ENCODE measurements around the gene P2RX4. TPM values are rescaled to one million over a fixed set of nuclear protein-coding genes. Genes with fewer than 3 reads are reported as not detected.

The P2RX4 gene
- total RNA-seq, 1 experiment from 2014 or later, result 17.1 TPM

GRCh38 chr12:121189131-121189530 lies 20.8 kb upstream of the P2RX4 start:
- Histone ChIP-seq H3K9me3 (ENCODE audit: control insufficient read depth in 1 of 2, insufficient read depth in 1 of 2, low read depth in 1 of 2, low read length in 2 of 2) (no peaks in the 10 kb centered on the region), H3K79me2 (ENCODE audit: insufficient read depth, low read length) (no peaks in the 10 kb centered on the region), H3K4me3 (replicated peaks in 1 of 2; ENCODE audit: low read depth in 1 of 2, low read length in 2 of 2) (no peak overlapping the region), H3K27ac (ENCODE audit: low read depth, low read length) (no peak overlapping the region), H4K20me1 (ENCODE audit: insufficient read depth) (no peaks in the 10 kb centered on the region), H2AFZ (ENCODE audit: low read depth, low read length, poor library complexity, severe bottlenecking) (no peak overlapping the region), H3K9me2 (ENCODE audit: insufficient read depth) (no peaks in the 10 kb centered on the region), H3K36me3 (ENCODE audit: control insufficient read depth in 1 of 2, insufficient read depth in 2 of 2, low read length in 2 of 2) (no peaks in the 10 kb centered on the region), H3K9ac (ENCODE audit: low read length) (no peak overlapping the region), H3K4me1 (ENCODE audit: control insufficient read depth in 1 of 2, insufficient read depth in 2 of 2, low read length in 2 of 2) (peaks cover 0 to 2% of the 10 kb centered on the region in 2 experiments; a peak in 1 of 4 replicates), H3K4me2 (ENCODE audit: low read length) (no peak overlapping the region), H3K27me3 (ENCODE audit: insufficient read depth, low read length) (no peaks in the 10 kb centered on the region)
- ChIA-PET POLR2A (interaction anchor here (0.7 to 1.0 kb wide), 2 partner anchors 18 to 357 kb away, joined by 3 read pairs; no protein-coding TSS in a partner anchor), CTCF (no interaction called here), RAD21 (ENCODE audit: low non-redundant PET in 1 of 2, low total read pairs in 2 of 2, uncharacterized antibody in 2 of 2, unreplicated experiment in 2 of 2) (no interaction called here)
- DNase-seq (ENCODE audit: low read depth, low spot score), result no peak
- ATAC-seq, result no peak
- TF ChIP-seq ZBTB33 (IDR thresholded peaks at IDR 0.05; ENCODE audit: extremely low read depth, insufficient replicate concordance, low read length) (no peak), POLR2AphosphoS5 (IDR thresholded peaks at IDR 0.05; ENCODE audit: low read depth, low read length) (no peak), JUND (IDR thresholded peaks at IDR 0.05) (no peak), EGR1 (IDR thresholded peaks at IDR 0.05; ENCODE audit: low read depth) (no peak), MAX (IDR thresholded peaks at IDR 0.05) (no peak), EZH2phosphoT487 (IDR thresholded peaks at IDR 0.05; ENCODE audit: borderline replicate concordance) (no peak), CEBPB (IDR thresholded peaks at IDR 0.05; ENCODE audit: low read depth) (no peak)
- no TSS peak for BruUV-seq (replicated peaks)
- intact Hi-C loops (cut with micrococcal nuclease), result no loop called here

GRCh38 chr12:121189619-121190155 lies 20.2 kb upstream of the P2RX4 start:
- BruUV-seq (replicated peaks), result no TSS peak
- intact Hi-C loops (cut with micrococcal nuclease), result no loop called here
- H3K27me3 ChIP-seq (ENCODE audit: insufficient read depth, low read length), result no peaks in the 10 kb centered on the region
- RAD21 ChIA-PET (ENCODE audit: low non-redundant PET in 1 of 2, low total read pairs in 2 of 2, uncharacterized antibody in 2 of 2, unreplicated experiment in 2 of 2), result no interaction called here
- H3K79me2 ChIP-seq (ENCODE audit: insufficient read depth, low read length), result no peaks in the 10 kb centered on the region
- POLR2A ChIA-PET, result interaction anchor here (0.7 to 1.0 kb wide), 2 partner anchors 17 to 358 kb away, joined by 3 read pairs; no protein-coding TSS in a partner anchor
- CTCF ChIA-PET, result no interaction called here
- no peaks in the 10 kb centered on the region for H3K4me1 ChIP-seq (ENCODE audit: control insufficient read depth in 1 of 2, insufficient read depth in 2 of 2, low read length in 2 of 2)
- no peak overlapping the region for H3K9ac ChIP-seq (ENCODE audit: low read length)
- H3K4me2 ChIP-seq (ENCODE audit: low read length), result no peak overlapping the region
- ATAC-seq (no peak), DNase-seq (ENCODE audit: low read depth, low spot score) (no peak)
- H3K4me3 ChIP-seq (replicated peaks in 1 of 2; ENCODE audit: low read depth in 1 of 2, low read length in 2 of 2), result no peak overlapping the region
- H3K9me3 ChIP-seq (ENCODE audit: control insufficient read depth in 1 of 2, insufficient read depth in 1 of 2, low read depth in 1 of 2, low read length in 2 of 2), result no peaks in the 10 kb centered on the region
- H3K36me3 ChIP-seq (ENCODE audit: control insufficient read depth in 1 of 2, insufficient read depth in 2 of 2, low read length in 2 of 2), result no peaks in the 10 kb centered on the region
- no peaks in the 10 kb centered on the region for H3K9me2 ChIP-seq (ENCODE audit: insufficient read depth)
- H3K27ac ChIP-seq (ENCODE audit: low read depth, low read length), result no peak overlapping the region
- no peak overlapping the region for H2AFZ ChIP-seq (ENCODE audit: low read depth, low read length, poor library complexity, severe bottlenecking)
- no peaks in the 10 kb centered on the region for H4K20me1 ChIP-seq (ENCODE audit: insufficient read depth)
- TF ChIP-seq TCF7L2 (IDR thresholded peaks at IDR 0.05; ENCODE audit: borderline replicate concordance, extremely low read depth, insufficient read depth, insufficient read length) (no peak), EGR1 (IDR thresholded peaks at IDR 0.05; ENCODE audit: low read depth) (no peak), JUND (IDR thresholded peaks at IDR 0.05) (no peak), ZBTB33 (IDR thresholded peaks at IDR 0.05; ENCODE audit: extremely low read depth, insufficient replicate concordance, low read length) (no peak), FOSL1 (IDR thresholded peaks at IDR 0.05; ENCODE audit: low read depth) (no peak), ZFX (IDR thresholded peaks at IDR 0.05) (no peak), RAD21 (IDR thresholded peaks at IDR 0.05; ENCODE audit: low read depth) (no peak), CTCF (IDR thresholded peaks at IDR 0.05 in 2 of 3, conservative IDR thresholded peaks at IDR 0.05 in 1 of 3; ENCODE audit: borderline replicate concordance in 1 of 3, insufficient read depth in 1 of 3, low read depth in 2 of 3, low read length in 2 of 3) (no peak), POLR2A (IDR thresholded peaks at IDR 0.05; ENCODE audit: borderline replicate concordance, extremely low read depth, insufficient read depth, insufficient read length) (no peak), EZH2phosphoT487 (IDR thresholded peaks at IDR 0.05; ENCODE audit: borderline replicate concordance) (no peak), ELF1 (IDR thresholded peaks at IDR 0.05; ENCODE audit: borderline replicate concordance, low read depth) (no peak)

All from HCT116 (cell line).